ENCODE data around the gene CFAP20DC.
"Not testable (repeated sequence)": the region's sequence is repeated elsewhere in the genome, so short reads cannot be mapped to it uniquely, and the experiment has no call there.

CFAP20DC gene

DNA sequence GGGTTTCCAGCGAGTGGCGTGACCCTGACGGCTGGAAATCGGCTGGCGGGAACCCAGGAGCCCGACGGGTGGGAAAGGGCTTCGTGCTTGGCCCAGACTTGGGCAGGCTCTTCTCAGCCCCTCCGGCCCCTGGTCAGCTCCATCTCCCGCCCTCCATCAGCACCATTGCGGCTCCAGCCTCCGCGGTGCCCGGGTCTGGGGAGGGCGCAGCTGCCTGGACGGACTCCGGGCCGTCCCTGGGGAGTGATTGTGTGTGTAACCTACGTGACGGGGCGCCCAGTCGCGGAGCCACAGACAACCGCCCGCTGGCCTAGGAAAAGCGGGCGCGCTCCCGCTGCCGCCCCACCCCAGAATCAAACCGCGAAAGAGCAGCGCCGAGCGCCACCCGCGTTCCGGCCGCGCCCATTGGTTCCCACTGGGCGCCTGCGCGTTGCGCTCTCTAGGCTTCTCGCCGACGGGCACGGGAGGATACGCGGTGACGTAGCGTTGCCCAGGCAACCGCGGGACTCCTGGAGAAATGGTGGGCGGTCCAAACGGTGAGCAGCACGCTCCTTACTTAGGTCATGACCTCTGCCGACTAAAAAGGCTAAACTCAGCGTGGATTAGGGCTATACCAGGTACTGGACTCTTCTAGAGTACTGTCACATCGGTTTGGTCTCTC, at the start of gene CFAP20DC:
Gene CFAP20DC (minus strand): TSS at position 355 of the 661 bp plus-strand sequence. CDS start 394 bp downstream, outside the sequence.
- Histone ChIP-seq H3K27me3 (ENCODE audit: low read depth, low read length) (no peaks in the 10 kb centered on the region), H3K27ac (ENCODE audit: low read length) (no peak within 1 kb of the TSS), H3K4me3 (ENCODE audit: low read depth in 1 of 2, low read length in 2 of 2) (peak within 1 kb of the TSS; percentile 54 to 84), H3K9me3 (ENCODE audit: control insufficient read depth in 1 of 2, low read length in 2 of 2) (no peaks in the 10 kb centered on the region), H3K4me1 (ENCODE audit: control insufficient read depth in 1 of 2, insufficient read depth in 2 of 2, low read length in 2 of 2) (peaks cover 0 to 6% of the 10 kb centered on the region in 2 donors), H3K36me3 (ENCODE audit: control insufficient read depth in 1 of 2, insufficient read depth in 2 of 2, low read length in 2 of 2) (no peaks in the 10 kb centered on the region)

DNA sequence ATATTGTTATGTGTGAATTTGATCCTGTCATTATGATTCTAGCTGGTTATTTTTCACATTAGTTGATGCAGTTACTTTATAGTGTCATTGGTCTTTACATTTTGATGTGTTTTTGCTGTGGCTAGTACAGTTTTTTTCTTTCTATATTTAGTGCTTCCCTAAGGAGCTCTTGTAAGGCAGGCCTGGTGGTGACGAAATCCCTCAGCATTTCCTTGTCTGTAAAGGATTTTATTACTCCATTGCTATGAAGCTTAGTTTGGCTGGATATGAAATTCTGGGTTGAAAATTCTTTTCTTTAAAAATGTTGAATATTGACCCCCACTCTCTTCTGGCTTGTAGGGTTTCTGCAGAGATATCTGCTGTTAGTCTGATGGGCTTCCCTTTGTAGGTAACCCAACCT, 48.7 kb upstream of the CFAP20DC start:
- H3K27ac ChIP-seq (ENCODE audit: low read length); H3K36me3 ChIP-seq (ENCODE audit: control insufficient read depth in 1 of 2, insufficient read depth in 2 of 2, low read length in 2 of 2); H3K4me1 ChIP-seq (ENCODE audit: control insufficient read depth in 1 of 2, insufficient read depth in 2 of 2, low read length in 2 of 2); H3K4me3 ChIP-seq (ENCODE audit: low read depth in 1 of 2, low read length in 2 of 2); H3K27me3 ChIP-seq (ENCODE audit: low read depth, low read length); H3K9me3 ChIP-seq (ENCODE audit: control insufficient read depth in 1 of 2, low read length in 2 of 2): not testable (repeated sequence)

DNA sequence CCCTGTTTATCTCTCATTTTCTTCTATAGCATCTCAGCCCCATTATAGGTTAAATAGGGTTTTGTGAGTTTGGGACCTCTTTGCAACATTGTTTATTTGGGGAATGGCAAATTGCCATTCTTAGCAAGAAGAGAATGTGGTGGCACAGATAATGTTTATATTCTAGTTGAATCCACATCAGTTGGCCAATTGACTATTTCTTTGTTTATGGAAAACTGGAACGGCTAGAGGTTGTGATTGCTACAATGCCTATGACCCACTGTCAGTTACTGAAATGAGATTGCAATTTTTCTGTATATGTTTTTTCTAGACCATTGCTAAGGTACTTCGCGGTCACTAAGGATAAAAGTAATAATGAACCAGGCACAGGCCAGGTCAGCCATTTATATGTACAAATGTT, 44.6 kb upstream of the CFAP20DC start:
- Histone ChIP-seq H3K4me3 (ENCODE audit: low read depth in 1 of 2, low read length in 2 of 2) (no peak overlapping the region), H3K4me1 (ENCODE audit: control insufficient read depth in 1 of 2, insufficient read depth in 2 of 2, low read length in 2 of 2) (no peaks in the 10 kb centered on the region), H3K36me3 (ENCODE audit: control insufficient read depth in 1 of 2, insufficient read depth in 2 of 2, low read length in 2 of 2) (no peaks in the 10 kb centered on the region), H3K9me3 (ENCODE audit: control insufficient read depth in 1 of 2, low read length in 2 of 2) (no peaks in the 10 kb centered on the region), H3K27me3 (ENCODE audit: low read depth, low read length) (no peaks in the 10 kb centered on the region), H3K27ac (ENCODE audit: low read length) (no peak overlapping the region)

DNA sequence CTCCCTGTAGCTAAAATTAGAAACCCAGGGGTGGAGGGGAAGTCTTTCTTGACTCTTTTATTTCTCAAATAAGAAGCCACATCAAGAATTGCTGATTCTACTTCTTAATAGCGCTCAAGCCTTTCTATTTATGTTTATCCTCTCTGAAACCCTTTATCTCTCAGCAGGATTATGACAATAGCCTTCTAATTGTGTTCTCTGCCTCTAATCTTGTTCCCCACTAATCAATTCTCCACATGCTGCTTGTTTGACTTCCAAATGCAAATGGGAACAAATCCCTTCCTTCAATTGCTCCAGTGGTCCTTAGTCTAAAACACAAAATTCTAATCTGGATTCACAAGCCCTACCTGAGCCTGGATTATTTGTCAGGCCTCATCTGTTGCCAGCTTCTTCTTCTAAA, 43.7 kb upstream of the CFAP20DC start:
- no peaks in the 10 kb centered on the region for H3K36me3 ChIP-seq (ENCODE audit: control insufficient read depth in 1 of 2, insufficient read depth in 2 of 2, low read length in 2 of 2)
- no peaks in the 10 kb centered on the region for H3K27me3 ChIP-seq (ENCODE audit: low read depth, low read length)
- H3K4me3 ChIP-seq (ENCODE audit: low read depth in 1 of 2, low read length in 2 of 2), result no peak overlapping the region
- no peaks in the 10 kb centered on the region for H3K4me1 ChIP-seq (ENCODE audit: control insufficient read depth in 1 of 2, insufficient read depth in 2 of 2, low read length in 2 of 2)
- no peak overlapping the region for H3K27ac ChIP-seq (ENCODE audit: low read length)
- H3K9me3 ChIP-seq (ENCODE audit: control insufficient read depth in 1 of 2, low read length in 2 of 2), result no peaks in the 10 kb centered on the region

DNA sequence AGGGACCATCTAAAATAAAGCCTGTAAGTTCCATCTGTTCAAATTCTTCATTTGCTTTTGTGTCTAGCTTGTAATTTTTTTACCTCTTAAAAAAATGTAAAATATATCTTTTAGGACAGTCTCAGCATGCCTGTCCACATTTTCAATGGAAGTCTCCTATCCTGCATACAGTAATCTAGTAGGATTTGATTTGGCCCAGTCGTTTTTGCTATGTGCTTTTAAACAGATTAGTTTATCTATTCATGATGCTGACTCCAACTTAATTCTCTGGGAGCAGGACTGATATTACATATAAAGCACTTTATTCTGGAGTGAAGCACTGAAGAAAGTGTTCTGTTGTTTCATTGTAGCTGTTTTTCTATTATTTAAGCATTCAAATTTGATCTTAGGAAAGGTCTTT, 38.9 kb upstream of the CFAP20DC start:
- Histone ChIP-seq H3K4me1 (ENCODE audit: control insufficient read depth in 1 of 2, insufficient read depth in 2 of 2, low read length in 2 of 2) (no peaks in the 10 kb centered on the region), H3K27ac (ENCODE audit: low read length) (no peak overlapping the region), H3K4me3 (ENCODE audit: low read depth in 1 of 2, low read length in 2 of 2) (no peak overlapping the region), H3K36me3 (ENCODE audit: control insufficient read depth in 1 of 2, insufficient read depth in 2 of 2, low read length in 2 of 2) (no peaks in the 10 kb centered on the region), H3K9me3 (ENCODE audit: control insufficient read depth in 1 of 2, low read length in 2 of 2) (no peaks in the 10 kb centered on the region), H3K27me3 (ENCODE audit: low read depth, low read length) (no peaks in the 10 kb centered on the region)

DNA sequence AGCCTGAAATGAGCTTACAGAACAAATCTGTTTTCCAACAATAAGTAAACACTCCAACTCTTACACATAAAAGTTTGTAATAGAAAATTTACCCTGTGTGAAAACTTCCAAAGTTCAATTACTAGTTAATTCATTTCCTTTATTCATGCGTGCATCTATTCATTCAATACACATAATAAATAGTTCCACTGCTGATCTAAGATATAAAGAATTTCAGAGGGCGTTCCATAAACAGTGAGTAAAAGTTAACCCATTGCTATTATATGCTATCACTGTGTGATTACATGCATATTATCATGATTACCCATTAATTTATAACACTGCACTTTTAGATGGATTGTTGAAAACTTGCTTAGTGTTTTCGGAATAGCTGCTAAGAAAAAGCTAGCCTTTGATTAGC, 36.2 kb upstream of the CFAP20DC start:
- Histone ChIP-seq H3K4me1 (ENCODE audit: control insufficient read depth in 1 of 2, insufficient read depth in 2 of 2, low read length in 2 of 2) (no peaks in the 10 kb centered on the region), H3K27ac (ENCODE audit: low read length) (no peak overlapping the region), H3K27me3 (ENCODE audit: low read depth, low read length) (no peaks in the 10 kb centered on the region), H3K36me3 (ENCODE audit: control insufficient read depth in 1 of 2, insufficient read depth in 2 of 2, low read length in 2 of 2) (no peaks in the 10 kb centered on the region), H3K9me3 (ENCODE audit: control insufficient read depth in 1 of 2, low read length in 2 of 2) (no peaks in the 10 kb centered on the region), H3K4me3 (ENCODE audit: low read depth in 1 of 2, low read length in 2 of 2) (no peak overlapping the region)

DNA sequence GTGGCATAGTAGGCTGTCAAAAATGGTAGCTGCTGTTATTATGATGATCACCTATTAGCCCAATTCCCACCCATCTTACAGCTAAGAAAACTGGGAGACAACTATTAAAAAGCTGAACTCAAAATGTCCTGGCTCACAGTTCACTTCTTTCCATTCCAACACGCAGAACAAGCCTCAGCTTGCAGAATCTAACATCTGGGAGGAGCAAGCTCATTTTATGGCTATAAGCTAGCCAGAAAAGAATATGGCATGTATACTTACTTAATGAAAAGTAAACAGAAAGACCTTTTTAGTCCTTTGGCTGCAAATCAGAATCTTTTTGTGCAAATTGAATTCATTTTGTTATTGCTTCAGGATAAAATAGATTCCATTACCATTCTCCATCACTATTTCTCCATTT, 34.8 kb upstream of the CFAP20DC start:
- no peaks in the 10 kb centered on the region for H3K9me3 ChIP-seq (ENCODE audit: control insufficient read depth in 1 of 2, low read length in 2 of 2)
- H3K27me3 ChIP-seq (ENCODE audit: low read depth, low read length), result no peaks in the 10 kb centered on the region
- no peak overlapping the region for H3K27ac ChIP-seq (ENCODE audit: low read length)
- H3K4me3 ChIP-seq (ENCODE audit: low read depth in 1 of 2, low read length in 2 of 2), result no peak overlapping the region
- H3K4me1 ChIP-seq (ENCODE audit: control insufficient read depth in 1 of 2, insufficient read depth in 2 of 2, low read length in 2 of 2), result no peaks in the 10 kb centered on the region
- no peaks in the 10 kb centered on the region for H3K36me3 ChIP-seq (ENCODE audit: control insufficient read depth in 1 of 2, insufficient read depth in 2 of 2, low read length in 2 of 2)

DNA sequence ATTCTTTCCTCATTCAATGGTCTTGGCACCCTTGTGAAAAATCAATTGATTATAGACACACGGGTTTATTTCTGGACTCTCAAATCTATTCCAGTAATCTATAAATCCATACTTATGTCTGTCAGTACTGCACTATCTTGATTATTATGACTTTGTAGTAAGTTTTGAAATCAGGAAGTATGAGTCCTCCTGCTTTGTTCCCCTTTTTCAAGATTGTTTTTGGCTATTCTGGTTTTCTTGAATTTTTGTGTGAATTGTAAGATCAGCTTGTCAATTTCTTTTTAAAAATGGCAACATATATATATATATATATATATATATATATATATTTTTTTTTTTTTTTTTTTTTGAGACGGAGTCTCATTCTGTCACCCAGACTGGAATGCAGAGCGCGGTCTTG, 32.3 kb upstream of the CFAP20DC start:
- Histone ChIP-seq H3K4me3 (ENCODE audit: low read depth in 1 of 2, low read length in 2 of 2) (no peak overlapping the region), H3K36me3 (ENCODE audit: control insufficient read depth in 1 of 2, insufficient read depth in 2 of 2, low read length in 2 of 2) (no peaks in the 10 kb centered on the region), H3K27me3 (ENCODE audit: low read depth, low read length) (no peaks in the 10 kb centered on the region), H3K9me3 (ENCODE audit: control insufficient read depth in 1 of 2, low read length in 2 of 2) (no peaks in the 10 kb centered on the region), H3K27ac (ENCODE audit: low read length) (no peak overlapping the region), H3K4me1 (ENCODE audit: control insufficient read depth in 1 of 2, insufficient read depth in 2 of 2, low read length in 2 of 2) (no peaks in the 10 kb centered on the region)

DNA sequence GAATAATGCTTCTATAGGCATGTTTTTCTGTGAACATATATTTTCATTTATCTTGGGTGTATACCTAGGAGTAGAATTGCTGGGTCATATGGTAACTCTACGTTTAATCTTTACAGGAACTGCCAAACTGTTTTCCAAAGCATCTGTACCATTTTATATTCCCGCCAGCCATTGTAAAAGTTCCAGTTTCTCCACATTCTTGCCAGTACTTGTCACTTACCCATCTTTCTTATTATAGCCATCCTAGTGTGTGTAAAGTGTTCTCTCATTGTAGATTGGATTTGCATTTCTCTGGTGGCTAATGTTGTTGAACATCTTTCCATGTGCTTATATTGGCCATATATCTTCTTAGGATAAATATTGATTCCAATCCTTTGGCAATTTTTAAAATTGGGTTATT, 31.2 kb upstream of the CFAP20DC start:
- Histone ChIP-seq H3K36me3 (ENCODE audit: control insufficient read depth in 1 of 2, insufficient read depth in 2 of 2, low read length in 2 of 2) (no peaks in the 10 kb centered on the region), H3K27ac (ENCODE audit: low read length) (no peak overlapping the region), H3K27me3 (ENCODE audit: low read depth, low read length) (no peaks in the 10 kb centered on the region)

DNA sequence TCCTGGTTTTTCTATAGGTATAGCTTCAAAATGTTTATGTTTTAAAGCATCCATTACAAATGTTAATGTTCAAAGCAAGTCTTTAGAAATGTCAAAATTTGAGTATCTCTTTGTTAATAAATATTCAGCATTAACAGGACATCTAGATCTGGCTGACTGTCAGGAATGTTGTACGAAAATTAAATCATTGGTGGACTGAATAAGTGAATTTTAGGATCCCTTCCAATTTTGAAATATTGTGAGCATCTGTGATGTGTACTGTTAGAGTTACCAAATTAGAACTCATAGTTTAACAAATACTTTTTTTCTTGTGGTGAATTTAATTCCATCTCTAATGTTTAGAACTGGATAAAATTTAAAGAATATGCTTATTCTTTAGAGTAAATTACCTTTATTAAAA, 30.1 kb upstream of the CFAP20DC start:
- H3K9me3 ChIP-seq (ENCODE audit: control insufficient read depth in 1 of 2, low read length in 2 of 2), result no peaks in the 10 kb centered on the region
- no peak overlapping the region for H3K4me3 ChIP-seq (ENCODE audit: low read depth in 1 of 2, low read length in 2 of 2)
- H3K36me3 ChIP-seq (ENCODE audit: control insufficient read depth in 1 of 2, insufficient read depth in 2 of 2, low read length in 2 of 2), result no peaks in the 10 kb centered on the region
- no peaks in the 10 kb centered on the region for H3K4me1 ChIP-seq (ENCODE audit: control insufficient read depth in 1 of 2, insufficient read depth in 2 of 2, low read length in 2 of 2)
- no peaks in the 10 kb centered on the region for H3K27me3 ChIP-seq (ENCODE audit: low read depth, low read length)
- no peak overlapping the region for H3K27ac ChIP-seq (ENCODE audit: low read length)

More for the DNA sequence above, 31.2 kb upstream of the CFAP20DC start:
- no peaks in the 10 kb centered on the region for H3K9me3 ChIP-seq (ENCODE audit: control insufficient read depth in 1 of 2, low read length in 2 of 2)
- H3K4me1 ChIP-seq (ENCODE audit: control insufficient read depth in 1 of 2, insufficient read depth in 2 of 2, low read length in 2 of 2), result no peaks in the 10 kb centered on the region
- H3K4me3 ChIP-seq (ENCODE audit: low read depth in 1 of 2, low read length in 2 of 2), result no peak overlapping the region

DNA sequence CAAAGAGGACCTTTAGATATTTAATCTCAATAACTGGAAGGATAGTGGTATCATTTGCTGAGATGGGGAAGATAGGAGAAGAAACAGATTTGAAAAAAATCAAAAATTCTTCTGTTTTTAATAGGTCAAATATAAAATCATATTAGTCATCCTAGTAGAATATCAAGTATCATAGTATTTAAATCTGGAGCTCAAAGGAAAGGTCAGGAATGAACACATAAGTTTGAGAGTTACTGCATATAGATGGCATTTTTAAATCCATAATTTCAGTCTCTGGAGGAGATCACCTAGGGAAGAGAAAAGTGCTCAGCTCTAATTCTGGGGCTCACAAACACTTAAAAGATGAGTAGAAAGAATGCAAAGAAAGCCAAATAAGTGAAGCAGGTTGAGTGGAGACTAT, 24.9 kb upstream of the CFAP20DC start:
- H3K36me3 ChIP-seq (ENCODE audit: control insufficient read depth in 1 of 2, insufficient read depth in 2 of 2, low read length in 2 of 2), result no peaks in the 10 kb centered on the region
- no peaks in the 10 kb centered on the region for H3K4me1 ChIP-seq (ENCODE audit: control insufficient read depth in 1 of 2, insufficient read depth in 2 of 2, low read length in 2 of 2)
- no peaks in the 10 kb centered on the region for H3K9me3 ChIP-seq (ENCODE audit: control insufficient read depth in 1 of 2, low read length in 2 of 2)
- H3K27me3 ChIP-seq (ENCODE audit: low read depth, low read length), result no peaks in the 10 kb centered on the region
- H3K27ac ChIP-seq (ENCODE audit: low read length), result no peak overlapping the region
- H3K4me3 ChIP-seq (ENCODE audit: low read depth in 1 of 2, low read length in 2 of 2), result no peak overlapping the region

DNA sequence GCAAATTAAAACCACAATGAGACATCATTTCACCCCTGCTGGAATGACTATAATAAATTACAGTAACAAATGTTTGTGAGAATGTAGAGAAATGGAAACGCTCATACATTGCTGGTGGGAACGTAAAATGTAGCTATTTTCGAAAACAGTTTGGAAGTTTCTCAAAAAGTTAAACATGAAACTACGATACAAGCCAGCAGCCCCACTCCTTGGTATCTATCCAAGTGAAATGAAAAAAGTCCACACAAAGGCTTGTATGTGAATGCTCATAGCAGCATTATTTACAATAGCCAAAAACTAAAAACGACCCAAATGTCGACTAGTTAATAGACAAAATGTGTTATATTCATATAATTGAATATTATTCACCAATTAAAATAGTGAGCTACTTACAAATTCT, 22.9 kb upstream of the CFAP20DC start:
- Histone ChIP-seq H3K9me3 (ENCODE audit: control insufficient read depth in 1 of 2, low read length in 2 of 2) (no peaks in the 10 kb centered on the region), H3K4me3 (ENCODE audit: low read depth in 1 of 2, low read length in 2 of 2) (no peak overlapping the region), H3K27ac (ENCODE audit: low read length) (no peak overlapping the region), H3K27me3 (ENCODE audit: low read depth, low read length) (no peaks in the 10 kb centered on the region), H3K4me1 (ENCODE audit: control insufficient read depth in 1 of 2, insufficient read depth in 2 of 2, low read length in 2 of 2) (no peaks in the 10 kb centered on the region), H3K36me3 (ENCODE audit: control insufficient read depth in 1 of 2, insufficient read depth in 2 of 2, low read length in 2 of 2) (no peaks in the 10 kb centered on the region)

All from muscle layer of duodenum (tissue), 2 donors.